Fibroblast of lung (primary cell): ENCODE results near the gene DGKZ.
"Not testable (repeated sequence)": the region's sequence is repeated elsewhere in the genome, so short reads cannot be mapped to it uniquely, and the experiment has no call there.

Experiments
- EZH2 ChIP-seq: IDR thresholded peaks from 2 replicates; pipeline ENCODE4 v1.5.1; 2012; ENCODE audit warnings: low read length, control low read depth, mild to moderate bottlenecking; ENCODE audit errors: missing control alignments
- TF ChIP-seq, protein P1 (sequence below), 2 donors: IDR thresholded peaks in 1 of 2; conservative IDR thresholded peaks in 1 of 2; 1 replicate in 1 of 2; 2 replicates in 1 of 2; pipeline ENCODE4 v1.5.1; 2011 to 2012; ENCODE audit warnings: low read length in 2 of 2, control low read depth in 1 of 2, inconsistent platforms in 1 of 2, low read depth in 1 of 2, mild to moderate bottlenecking in 1 of 2

DNA sequence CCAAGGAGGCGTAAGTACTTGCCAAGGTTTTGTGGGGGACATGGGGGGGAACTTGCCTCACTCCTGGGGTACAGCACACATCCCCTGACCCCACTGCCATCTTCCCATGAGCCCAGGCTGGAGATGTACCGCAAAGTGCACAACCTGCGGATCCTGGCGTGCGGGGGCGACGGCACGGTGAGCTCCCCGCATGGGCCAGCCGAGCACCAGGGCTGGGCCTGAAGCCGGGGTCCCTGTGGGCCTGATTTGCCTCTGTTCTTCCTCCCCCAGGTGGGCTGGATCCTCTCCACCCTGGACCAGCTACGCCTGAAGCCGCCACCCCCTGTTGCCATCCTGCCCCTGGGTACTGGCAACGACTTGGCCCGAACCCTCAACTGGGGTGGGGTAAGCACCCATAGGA is 25.2 kb downstream of the DGKZ start:
- TF ChIP-seq, protein P1, sequence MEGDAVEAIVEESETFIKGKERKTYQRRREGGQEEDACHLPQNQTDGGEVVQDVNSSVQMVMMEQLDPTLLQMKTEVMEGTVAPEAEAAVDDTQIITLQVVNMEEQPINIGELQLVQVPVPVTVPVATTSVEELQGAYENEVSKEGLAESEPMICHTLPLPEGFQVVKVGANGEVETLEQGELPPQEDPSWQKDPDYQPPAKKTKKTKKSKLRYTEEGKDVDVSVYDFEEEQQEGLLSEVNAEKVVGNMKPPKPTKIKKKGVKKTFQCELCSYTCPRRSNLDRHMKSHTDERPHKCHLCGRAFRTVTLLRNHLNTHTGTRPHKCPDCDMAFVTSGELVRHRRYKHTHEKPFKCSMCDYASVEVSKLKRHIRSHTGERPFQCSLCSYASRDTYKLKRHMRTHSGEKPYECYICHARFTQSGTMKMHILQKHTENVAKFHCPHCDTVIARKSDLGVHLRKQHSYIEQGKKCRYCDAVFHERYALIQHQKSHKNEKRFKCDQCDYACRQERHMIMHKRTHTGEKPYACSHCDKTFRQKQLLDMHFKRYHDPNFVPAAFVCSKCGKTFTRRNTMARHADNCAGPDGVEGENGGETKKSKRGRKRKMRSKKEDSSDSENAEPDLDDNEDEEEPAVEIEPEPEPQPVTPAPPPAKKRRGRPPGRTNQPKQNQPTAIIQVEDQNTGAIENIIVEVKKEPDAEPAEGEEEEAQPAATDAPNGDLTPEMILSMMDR (conservative IDR thresholded peaks at IDR 0.05 in 1 of 2, IDR thresholded peaks at IDR 0.05 in 1 of 2; ENCODE audit: low read depth in 1 of 2, low read length in 2 of 2): not testable (repeated sequence)
- TF ChIP-seq EZH2: not testable (repeated sequence)
